ENCODE results near the gene NRXN2.

Gene NRXN2

GRCh38 chr11:64673279-64673678 lies 49.7 kb downstream of the NRXN2 start:
- POLR2A ChIA-PET = interaction anchor here (1.0 kb wide), 1 partner anchor 15 kb away, joined by 3 read pairs; no protein-coding TSS in a partner anchor
- no peak overlapping the region for H3K27ac ChIP-seq (ENCODE audit: extremely low read depth, low read depth, low read length)
- no peaks in the 10 kb centered on the region for H3K9me3 ChIP-seq (ENCODE audit: control insufficient read depth, insufficient read depth, low read depth, low read length)
- H3K36me3 ChIP-seq (ENCODE audit: control insufficient read depth in 2 of 2, insufficient read depth in 1 of 2, low read length in 2 of 2) = no peaks in the 10 kb centered on the region
- no peak overlapping the region for H3K4me3 ChIP-seq (ENCODE audit: low read depth, low read length)
- TF ChIP-seq ZNF701 (tag by site-specific recombination; IDR thresholded peaks at IDR 0.05) (no peak), ZNF184 (tag by site-specific recombination; IDR thresholded peaks at IDR 0.05) (no peak), ZNF473 (tag by site-specific recombination; IDR thresholded peaks at IDR 0.05) (no peak), ELK4 (IDR thresholded peaks at IDR 0.05; ENCODE audit: borderline replicate concordance, low read depth, low read length) (no peak), ZNF24 (tag by site-specific recombination; IDR thresholded peaks at IDR 0.05) (no peak), ZNF585B (tag by site-specific recombination; IDR thresholded peaks at IDR 0.05) (no peak), ZNF426 (tag by site-specific recombination; IDR thresholded peaks at IDR 0.05) (no peak), SCRT1 (tag by site-specific recombination; IDR thresholded peaks at IDR 0.05; ENCODE audit: borderline replicate concordance) (no peak), ZNF792 (tag by site-specific recombination; IDR thresholded peaks at IDR 0.05) (no peak), ZNF48 (tag by site-specific recombination; IDR thresholded peaks at IDR 0.05) (no peak), ZNF404 (tag by site-specific recombination; IDR thresholded peaks at IDR 0.05) (no peak)
- no peaks in the 10 kb centered on the region; the same call in 1 of the 2 replicates for H3K4me1 ChIP-seq (ENCODE audit: control insufficient read depth, insufficient read depth, low read length)
- CTCF ChIA-PET = interaction anchor here (0.6 to 4.9 kb wide), 2 partner anchors 15 to 370 kb away, joined by 3 to 34 read pairs; no protein-coding TSS in a partner anchor

GRCh38 chr11:64672875-64673274 lies 50.1 kb downstream of the NRXN2 start:
- ChIA-PET POLR2A (interaction anchor here (1.0 kb wide), 1 partner anchor 16 kb away, joined by 3 read pairs; no protein-coding TSS in a partner anchor), CTCF (interaction anchor here (0.6 to 4.9 kb wide), 2 partner anchors 16 to 370 kb away, joined by 3 to 34 read pairs; no protein-coding TSS in a partner anchor)
- Histone ChIP-seq H3K9me3 (ENCODE audit: control insufficient read depth, insufficient read depth, low read depth, low read length) (no peaks in the 10 kb centered on the region), H3K36me3 (ENCODE audit: control insufficient read depth in 2 of 2, insufficient read depth in 1 of 2, low read length in 2 of 2) (no peaks in the 10 kb centered on the region), H3K27ac (ENCODE audit: extremely low read depth, low read depth, low read length) (no peak overlapping the region), H3K4me3 (ENCODE audit: low read depth, low read length) (no peak overlapping the region), H3K4me1 (ENCODE audit: control insufficient read depth, insufficient read depth, low read length) (no peaks in the 10 kb centered on the region; the same call in 1 of the 2 replicates)
- TF ChIP-seq INSM2 (tag by site-specific recombination; IDR thresholded peaks at IDR 0.05) (no peak), GLIS2 (tag by site-specific recombination; IDR thresholded peaks at IDR 0.05) (no peak), ZSCAN4 (tag by site-specific recombination; IDR thresholded peaks at IDR 0.05) (no peak), ZNF121 (tag by site-specific recombination; IDR thresholded peaks at IDR 0.05) (no peak), ZNF133 (tag by site-specific recombination; IDR thresholded peaks at IDR 0.05) (no peak), ZNF544 (tag by site-specific recombination; IDR thresholded peaks at IDR 0.05) (no peak), KLF8 (tag by site-specific recombination; IDR thresholded peaks at IDR 0.05) (no peak), PRDM10 (tag by site-specific recombination; IDR thresholded peaks at IDR 0.05) (no peak), ZFHX2 (tag by site-specific recombination; conservative IDR thresholded peaks at IDR 0.05) (no peak), ZNF24 (tag by site-specific recombination; IDR thresholded peaks at IDR 0.05) (no peak), PRDM2 (tag by site-specific recombination; IDR thresholded peaks at IDR 0.05; ENCODE audit: borderline replicate concordance) (no peak)
